NCI-H345 (cell line): ENCODE results near the gene VAT1L.
A peak's percentile ranks its signal among the peaks of the same experiment; 100 is the strongest.

Experiments used
- DNase-seq: peaks from one replicate; lab custom pipeline; 2025; lab: John Stamatoyannopoulos, UW

VAT1L gene

DNA sequence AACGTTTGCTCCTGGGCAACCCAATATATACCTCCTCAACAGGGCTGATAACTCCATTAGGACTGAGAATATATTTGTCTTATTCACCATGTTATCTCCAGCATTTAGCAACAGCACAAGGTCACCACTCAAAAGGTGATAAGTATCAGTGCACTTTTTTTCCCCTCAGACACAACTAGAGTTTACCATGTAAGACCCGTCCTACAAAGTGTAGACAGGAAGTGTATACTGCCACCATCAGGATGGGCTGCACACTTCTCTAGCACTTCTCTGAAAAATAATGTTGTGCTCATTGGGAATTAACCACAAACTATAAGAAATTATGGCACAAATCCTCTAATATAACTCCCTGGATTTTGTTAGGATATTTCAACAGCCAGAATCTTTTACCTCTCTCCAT is 5.7 kb upstream of the VAT1L start:
- no peak for DNase-seq

DNA sequence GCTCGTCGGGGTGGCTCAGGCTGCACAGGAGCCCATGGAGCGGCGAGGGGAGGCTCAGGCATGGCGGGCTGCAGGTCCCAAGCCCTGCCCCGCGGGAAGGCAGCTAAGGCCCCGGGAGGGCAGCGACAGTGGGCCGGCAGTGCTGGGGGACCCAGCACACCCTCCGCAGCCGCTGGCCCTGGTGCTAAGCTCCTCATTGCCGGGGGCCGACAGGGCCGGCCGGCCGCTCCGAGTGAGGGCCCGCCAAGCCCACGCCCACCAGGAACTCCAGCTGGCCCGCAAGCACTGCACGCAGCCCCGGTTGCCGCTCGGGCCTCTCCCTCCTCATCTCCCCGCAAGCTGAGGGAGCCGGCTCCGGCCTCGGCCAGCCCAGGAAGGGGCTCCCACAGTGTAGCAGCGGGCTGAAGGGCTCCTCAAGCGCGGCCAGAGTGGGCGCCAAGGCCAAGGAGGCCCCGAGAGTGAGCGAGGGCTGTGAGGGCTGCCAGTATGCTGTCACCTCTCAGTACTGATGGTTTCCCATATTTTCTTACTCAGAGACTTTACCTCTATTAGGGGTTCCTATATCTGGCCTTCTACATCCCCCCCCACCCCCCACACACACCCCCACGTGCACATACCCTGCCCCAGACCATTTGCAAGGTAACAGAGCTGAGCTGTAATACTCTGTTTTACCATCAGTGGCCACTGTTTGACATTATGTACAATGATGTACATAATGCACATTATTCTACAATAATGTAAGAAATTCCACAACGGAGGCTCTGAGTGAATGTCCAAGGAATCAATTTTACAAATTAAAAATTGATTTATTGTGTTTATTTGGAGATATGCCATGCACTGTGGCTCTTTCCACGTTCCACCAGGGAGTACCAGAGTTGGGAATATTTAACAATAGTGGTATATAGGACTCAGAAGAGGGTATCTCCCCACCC is 3.7 kb upstream of the VAT1L start:
- DNase-seq, result no peak

DNA sequence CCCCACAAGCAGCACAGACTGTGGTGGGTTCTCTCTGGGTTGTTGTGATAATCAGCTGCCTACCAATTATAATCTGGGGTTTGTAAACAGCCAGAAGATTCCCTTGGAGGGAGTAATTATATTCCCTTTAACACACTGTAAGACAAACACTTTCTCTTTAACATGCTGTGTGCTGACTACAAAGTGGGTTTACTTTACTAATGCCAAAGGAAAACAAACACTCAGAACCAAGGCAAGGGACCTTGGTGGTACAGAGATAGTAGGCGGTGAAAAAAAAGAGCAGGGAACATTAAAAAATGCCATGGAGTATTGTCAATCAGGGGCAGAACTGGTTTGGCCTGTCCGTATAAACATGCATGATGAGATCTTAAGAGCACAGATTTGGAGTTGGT is 3.0 kb upstream of the VAT1L start:
- DNase-seq, result peak; percentile 18

DNA sequence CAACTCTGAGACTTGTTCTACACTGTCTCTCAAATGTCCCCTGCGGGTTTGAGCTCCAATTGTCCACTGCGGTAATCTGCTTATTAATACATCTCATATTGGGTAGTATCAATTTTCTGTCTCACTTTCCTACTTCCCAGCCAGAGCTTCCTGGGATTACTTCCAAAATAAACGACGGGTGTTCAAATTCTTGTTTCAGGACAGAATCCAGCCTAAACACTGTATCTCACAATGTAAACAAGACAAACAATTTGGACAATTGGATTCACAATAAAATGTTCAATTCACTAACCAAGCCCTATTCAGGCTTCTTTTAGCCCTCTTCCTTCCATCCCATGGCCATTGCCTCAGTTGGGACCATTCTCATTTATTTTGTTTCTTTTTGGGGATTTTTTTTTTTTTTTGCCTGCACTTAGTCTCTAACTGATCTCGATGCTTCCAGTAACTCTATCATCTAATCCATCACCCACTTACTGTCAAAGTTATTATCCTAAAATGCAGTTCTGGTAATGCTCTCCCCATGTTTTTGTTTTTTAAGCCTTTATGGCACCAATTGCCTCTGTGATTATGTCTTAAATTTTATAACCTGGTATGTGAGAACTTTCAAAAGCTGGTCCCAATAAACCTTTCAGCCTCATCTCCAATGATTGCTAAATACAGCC is 2.0 kb upstream of the VAT1L start:
- no peak for DNase-seq

DNA sequence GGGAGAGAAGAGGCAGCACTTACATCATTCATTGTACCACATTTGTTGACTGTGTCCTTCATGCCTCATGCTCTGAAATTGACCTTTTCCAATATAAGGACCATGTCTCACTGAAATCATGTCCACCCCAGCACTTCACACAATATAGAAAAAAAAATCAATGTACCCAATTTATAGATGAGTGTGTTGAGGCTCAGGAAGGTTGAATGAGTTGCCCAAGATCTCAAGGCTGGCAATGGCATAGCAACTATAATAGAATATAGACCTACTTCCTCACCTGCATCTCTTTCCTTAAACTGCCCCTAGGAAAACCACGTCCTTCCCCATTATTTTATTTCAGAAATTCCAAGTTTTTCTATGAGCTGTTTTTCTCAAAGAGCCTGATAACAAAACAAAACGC is 912 bp upstream of the VAT1L start:
- DNase-seq, result no peak

DNA sequence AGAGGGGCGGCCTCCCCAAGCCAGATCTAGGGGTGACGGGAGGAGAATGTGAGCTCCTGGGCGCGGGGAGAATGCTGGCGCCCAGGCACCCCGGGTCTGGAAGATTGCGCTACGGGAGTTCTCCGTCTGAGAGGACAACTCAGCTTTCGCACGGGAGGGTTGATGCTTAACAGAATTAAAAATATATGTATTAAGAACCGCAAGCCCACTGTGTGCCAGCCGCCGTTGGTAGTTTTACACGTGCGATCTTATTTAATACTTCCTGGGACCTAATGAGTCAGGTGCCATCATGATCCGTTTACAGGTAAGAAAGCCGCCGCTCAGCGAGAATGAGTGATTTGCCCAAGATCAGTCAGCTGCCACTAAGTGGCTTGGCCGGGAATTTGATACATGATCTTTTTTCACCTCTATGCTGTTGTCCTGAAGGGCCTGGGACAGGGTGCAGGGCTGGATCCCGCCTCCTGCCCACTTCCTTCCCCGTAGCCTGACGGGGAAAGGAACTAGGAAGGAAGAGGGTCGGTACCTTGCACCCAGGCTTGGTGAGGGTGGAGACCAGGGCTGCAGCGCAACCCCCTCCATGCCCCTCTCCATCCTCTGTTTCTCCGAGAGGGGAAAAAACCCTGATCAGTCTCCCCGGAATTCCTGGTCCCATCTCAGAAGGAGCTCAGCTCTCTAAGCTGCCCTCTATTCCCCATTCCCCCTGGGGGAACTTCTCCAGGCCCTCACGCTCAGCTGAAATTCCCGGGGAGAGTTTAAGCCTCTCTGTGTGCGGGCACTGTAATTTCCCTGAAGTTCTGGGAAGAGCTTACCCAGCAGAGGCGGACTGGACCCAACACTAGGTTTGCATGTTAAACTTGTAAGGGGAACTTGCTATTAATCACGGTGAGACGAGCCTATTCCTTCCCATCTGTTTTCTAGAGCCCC is 983 bp downstream of the VAT1L start:
- peak; percentile 9 for DNase-seq

DNA sequence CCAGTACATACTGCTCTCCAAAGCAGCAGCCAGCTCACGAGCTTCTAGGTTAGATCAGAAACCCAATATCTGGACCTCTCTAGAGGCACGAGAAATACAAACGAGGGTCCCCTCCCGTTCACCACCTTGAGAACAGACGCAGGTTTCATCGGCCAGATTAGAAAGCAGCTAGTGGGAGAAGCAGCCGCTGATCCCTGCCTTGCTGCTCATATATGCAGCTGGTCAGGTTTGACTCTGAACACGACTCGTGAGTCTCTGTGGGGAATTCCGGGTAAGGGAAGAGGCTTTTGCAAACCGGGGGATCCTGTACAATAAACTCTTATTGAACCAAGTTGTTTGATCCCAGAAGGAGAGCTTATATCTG is 1.6 kb downstream of the VAT1L start:
- DNase-seq, result no peak

DNA sequence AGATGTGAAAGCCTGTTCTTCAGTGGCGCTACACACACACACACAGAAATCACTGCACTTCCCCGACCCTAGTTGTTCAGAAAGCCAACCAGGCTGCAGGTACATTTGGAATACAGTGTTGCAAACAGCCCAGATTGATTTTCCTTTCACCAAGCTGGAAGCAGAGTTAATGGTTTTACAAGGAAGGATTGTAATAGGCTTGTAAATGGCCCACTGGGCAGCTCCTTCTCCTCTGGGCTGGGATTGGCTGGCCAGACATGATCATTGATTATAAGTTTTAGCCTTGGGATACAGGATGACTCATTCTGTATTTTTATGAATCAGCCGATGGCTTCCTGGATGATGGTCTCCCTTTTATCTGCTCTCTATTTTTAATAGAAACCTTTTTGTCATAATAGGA is 2.5 kb downstream of the VAT1L start:
- DNase-seq, result no peak

DNA sequence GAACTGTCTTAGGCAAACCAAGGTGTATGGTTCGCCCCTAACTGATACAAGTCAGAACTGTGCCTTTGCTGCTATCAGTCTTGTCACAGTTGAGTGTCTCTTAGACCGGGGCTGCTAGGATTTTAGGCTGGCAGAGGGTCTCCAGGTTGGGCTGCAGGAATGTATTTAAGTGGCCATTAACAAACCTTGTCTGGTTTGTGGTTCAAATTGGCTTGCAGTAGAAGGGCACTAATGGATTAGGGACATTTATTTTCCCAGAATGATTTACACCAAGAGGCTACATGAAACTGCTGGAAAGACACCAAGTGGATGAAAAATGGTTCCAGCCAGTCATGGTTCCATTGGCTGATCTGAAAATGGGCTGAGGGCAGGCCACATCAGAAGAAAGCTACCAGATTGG is 5.1 kb downstream of the VAT1L start:
- no peak for DNase-seq

DNA sequence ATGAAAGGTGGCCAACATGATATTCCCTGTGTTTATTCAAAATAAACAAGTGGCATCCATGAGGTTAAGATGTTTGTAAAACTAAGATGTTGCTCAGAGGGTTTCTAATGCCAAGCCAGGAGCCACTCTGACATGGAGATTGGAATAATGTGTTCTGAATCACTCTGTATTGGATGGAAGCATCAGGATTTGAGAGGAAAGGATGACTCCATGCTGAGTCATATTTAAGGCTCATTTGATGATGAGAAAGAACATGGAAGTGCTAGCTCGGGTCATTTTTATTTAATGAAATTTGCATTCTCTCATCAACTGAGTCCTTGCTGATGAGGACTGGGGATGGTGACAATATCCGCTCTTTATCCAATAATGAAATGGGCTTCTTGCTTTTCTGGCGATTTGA is 6.2 kb downstream of the VAT1L start:
- no peak for DNase-seq

DNA sequence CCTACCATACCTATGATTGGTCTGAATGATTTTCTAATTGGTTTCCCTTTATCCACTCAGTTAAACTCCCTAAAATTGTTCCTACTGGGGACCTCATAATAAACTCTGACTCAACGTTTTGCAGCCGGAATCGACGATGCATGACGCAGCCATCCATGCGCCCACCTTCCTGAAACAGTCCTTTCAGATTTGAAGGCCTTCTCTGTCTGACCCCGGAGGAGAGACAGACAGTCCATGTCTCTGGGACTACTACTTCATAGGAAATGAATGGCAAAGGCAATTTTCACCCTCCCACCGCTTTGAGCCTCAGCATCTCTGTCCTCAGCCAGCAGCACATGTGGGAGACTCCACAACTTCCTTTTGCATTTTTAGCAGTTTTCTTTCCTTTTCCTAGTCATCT is 13.5 kb downstream of the VAT1L start:
- no peak for DNase-seq

DNA sequence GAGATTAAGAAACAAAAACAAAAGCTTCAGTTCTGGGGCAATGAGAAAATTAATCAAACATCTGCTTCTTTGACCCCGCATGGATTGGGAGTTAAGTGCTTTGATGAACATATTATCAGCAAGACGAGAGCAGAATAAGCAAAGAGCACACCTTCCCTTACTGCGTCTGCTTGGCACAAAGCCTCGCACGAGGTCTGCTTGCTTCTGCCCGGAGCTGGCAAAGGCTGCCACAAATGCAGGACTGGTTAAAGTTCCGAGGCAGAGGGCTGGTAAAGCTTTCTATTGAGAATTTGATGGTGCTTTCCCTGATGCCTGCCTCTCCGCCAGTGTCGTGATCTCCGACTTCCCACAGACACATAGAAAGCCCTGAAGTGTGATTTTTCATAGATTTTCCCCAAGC is 17.0 kb downstream of the VAT1L start:
- DNase-seq, result no peak

DNA sequence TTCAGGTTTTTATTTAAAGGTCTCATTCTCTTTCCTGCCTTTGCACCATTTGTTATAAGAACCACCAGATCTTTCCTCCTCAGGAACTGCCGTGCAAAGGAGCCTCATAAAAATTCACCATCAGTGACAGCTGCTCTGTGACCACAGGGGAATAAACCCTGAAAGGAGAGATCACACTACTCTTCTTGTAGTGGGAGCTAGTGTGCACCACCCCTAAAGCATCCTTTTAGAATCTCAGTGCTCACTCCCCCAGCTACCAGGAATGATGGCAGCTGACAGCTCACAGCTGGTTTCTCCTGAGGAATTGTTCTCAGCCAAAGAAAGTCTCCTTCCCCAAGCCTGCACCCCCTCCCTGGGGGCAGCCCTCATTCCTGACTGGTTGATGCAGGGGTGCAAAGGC is 18.7 kb downstream of the VAT1L start:
- DNase-seq, result no peak

DNA sequence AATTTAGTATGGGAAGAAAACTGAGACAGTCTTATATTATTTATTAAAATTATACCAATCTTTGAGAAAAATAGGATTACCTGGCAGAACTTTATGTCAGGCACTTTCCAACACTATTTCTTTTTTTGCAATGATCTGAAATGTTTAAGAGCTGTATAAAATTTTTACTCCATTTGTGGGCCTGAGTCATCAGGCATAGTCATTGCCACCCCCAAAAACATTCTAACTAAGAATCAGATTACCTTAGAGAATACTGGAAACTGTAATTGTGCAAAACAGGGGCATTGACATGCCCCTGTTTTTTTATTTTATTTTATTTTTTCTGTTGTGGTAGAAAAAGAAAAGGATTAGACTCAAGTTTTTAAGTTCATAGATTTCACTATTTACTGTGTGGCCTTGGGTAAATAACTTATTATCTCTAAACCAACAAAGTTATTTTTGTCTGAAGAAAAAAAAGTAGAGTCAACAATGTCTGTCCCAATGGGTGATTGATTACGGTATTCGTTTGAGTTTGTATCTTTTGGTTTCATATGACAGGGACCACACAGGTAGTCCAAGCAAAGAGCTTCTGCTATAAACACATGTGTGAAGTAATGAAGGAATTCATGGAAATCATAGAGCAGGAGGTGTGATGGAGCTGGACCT is 24.6 kb downstream of the VAT1L start:
- DNase-seq, result no peak

DNA sequence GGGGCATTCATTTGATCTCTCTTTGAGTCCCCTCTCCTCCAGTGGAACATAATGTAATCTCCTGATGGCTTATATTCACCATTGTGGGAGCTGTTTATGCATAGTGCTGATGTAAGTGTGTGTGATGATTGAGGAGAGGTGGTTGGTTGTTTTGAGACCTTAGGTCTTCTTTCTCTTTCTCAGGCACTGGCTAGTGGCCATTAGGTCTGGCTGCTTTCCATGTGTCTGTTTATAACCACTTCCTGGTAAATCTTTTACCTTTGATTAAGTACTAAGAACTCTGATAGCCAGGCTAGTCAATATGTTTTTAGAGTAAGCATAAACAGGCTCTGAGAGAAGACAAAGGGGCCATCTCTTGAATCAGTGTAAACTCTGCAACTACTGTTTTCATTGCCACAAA is 27.9 kb downstream of the VAT1L start:
- no peak for DNase-seq

DNA sequence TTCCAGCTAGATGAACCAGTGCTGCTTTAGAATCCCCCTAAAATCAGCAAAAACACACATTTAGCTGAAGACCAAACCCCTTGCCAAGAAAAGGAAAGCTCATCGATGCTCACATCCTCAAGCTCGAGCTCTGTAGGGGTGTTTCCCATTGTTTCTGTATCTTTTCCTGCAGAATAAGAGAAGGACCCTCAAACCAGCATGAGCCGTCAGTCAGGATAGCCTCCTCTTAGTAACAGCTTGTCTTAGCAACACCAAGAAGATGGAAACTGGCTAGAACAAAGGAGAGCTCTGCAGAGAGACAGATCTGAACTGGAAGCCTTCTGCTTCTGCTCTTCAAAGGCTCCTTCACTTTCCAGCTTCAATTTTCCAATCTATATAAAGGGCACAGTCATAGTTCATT is 32.0 kb downstream of the VAT1L start:
- DNase-seq, result no peak

DNA sequence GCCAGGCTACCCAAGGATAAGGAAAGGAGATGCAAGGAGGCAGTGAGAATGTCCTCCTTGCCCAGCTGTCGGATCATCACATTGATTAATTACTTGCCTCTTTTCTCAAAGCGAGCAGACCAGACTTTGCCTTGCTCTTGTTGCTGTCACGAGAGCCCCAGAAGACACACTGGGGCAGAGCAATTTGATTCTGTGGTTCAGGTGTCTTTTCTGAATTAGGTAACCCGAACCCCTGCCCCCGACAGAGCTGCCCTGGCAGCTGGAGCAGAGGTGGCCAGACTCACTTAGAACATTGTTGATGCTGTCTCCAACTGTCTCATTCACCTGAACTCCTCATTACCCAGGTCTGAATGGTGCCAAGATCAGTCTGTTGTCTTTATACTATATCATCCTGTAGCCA is 34.3 kb downstream of the VAT1L start:
- no peak for DNase-seq

DNA sequence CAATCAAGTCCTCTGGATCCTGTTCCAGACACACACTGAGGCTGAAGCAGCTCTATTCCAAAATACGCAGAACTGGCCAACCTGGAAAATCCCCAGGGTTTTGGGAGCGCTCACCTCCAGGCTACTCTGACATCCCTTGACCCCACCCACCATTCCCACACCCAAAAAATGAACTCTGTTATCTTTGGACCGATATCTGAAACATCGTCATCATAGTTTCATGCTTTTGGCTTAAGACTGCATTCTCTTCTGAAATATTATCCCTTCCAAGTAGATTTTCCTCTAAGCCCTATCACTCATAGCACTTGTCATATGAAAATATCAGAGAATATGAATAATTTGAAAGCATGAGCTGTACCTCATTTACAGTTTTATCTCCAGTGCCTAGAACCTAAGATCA is 34.7 kb downstream of the VAT1L start:
- DNase-seq, result no peak

DNA sequence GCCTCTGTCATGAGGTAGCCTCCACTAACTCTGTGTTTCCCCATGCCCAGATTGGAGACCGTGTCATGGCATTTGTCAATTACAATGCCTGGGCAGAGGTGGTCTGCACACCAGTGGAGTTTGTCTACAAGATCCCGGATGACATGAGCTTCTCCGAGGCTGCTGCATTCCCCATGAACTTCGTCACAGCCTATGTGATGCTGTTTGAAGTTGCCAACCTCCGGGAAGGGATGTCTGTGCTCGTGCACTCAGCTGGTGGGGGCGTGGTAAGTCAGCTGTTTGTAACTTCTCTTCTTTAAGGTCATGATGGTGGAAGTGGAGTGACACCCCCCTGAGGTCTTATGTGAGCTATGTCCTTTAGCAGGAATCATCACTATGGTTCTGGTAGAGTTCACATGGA is 36.8 kb downstream of the VAT1L start:
- no peak for DNase-seq

DNA sequence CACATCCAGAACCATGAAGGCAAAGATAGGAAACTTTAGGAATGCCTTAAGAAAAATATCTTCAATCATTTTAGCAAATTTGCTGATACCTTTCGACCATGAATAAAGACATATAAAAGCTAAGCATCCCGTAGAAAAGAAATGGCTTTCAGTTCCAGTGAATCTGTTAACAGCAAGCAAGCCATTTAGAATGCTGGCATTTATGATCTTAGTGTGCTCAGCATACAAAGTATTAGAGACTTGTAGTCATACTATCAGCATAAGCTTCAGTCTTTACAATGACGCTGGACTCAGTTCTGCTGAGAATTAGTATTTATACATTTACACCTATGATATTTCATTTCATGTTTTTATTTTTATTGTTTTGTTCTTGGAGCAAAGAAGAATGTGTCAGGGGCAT is 38.7 kb downstream of the VAT1L start:
- no peak for DNase-seq

DNA sequence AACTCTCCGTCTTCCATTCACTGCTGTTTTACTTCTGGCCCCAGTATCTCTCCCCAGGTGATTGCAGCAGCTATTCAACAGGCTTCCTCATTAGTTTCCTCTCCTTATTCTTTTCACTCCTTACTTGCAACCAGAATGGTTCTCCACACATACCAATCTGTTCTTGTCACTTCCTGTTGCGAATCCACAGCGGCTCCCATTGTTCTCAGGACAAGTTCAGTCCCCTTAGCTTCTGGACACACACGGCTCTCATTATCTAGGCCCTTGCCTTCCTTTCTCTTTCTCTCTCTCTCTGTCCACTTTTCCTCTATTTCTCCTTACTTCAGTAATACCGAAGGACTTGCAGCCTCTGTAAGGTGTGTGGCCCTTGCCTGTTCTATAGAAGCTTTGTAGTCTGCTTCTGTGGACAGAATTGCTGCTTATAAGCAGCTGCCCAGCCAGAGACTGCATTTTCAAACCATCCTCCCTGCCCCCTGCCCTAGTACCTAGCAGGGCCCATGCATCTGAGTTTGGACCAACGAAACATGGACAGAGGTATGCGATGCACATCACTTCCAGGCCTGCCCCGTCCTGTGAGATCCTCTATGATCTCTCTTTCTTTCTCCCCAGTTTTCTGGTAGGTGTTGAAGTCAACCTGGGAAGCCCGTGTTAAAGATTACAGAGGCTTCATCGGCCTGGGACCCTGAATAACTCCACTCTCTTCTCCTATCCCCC is 45.7 kb downstream of the VAT1L start:
- no peak for DNase-seq
